Measurements from ENCODE around the gene ADGRB2.
A peak's percentile ranks its signal among the peaks of the same experiment; 100 is the strongest.

Gene ADGRB2

GRCh38 chr1:31725777-31726535 lies 38.2 kb downstream of the ADGRB2 start:
- WGBS, 2 donors (ENCODE audit: extremely low coverage in 2 of 2, insufficient read length in 2 of 2, insufficient replicate concordance in 1 of 2) = no CpG with 5 or more reads among the region's 12 CpGs
- Histone ChIP-seq H4K91ac (ENCODE audit: low read depth, low read length, poor library complexity) (no peak overlapping the region), H3K9ac (ENCODE audit: low read depth, low read length, poor library complexity) (peak overlapping the region; percentile 50), H2BK120ac (ENCODE audit: low read depth, low read length) (no peak overlapping the region), H2BK5ac (ENCODE audit: low read length) (no peak overlapping the region), H2AK5ac (ENCODE audit: low read depth, low read length) (no peak overlapping the region), H3K14ac (ENCODE audit: low read length) (no peak overlapping the region), H3K27me3 (ENCODE audit: control insufficient read depth in 3 of 3, insufficient read depth in 3 of 3, low read depth in 1 of 3, low read length in 3 of 3) (no peaks in the 10 kb centered on the region), H3K36me3 (replicated peaks in 1 of 2; ENCODE audit: control insufficient read depth in 2 of 2, insufficient read depth in 2 of 2, low read length in 2 of 2) (peaks cover 0 to 6% of the 10 kb centered on the region in 2 donors), H3K4ac (ENCODE audit: low read length) (no peak overlapping the region), H3K4me3 (ENCODE audit: low read length in 2 of 2) (no peak overlapping the region), H3K18ac (ENCODE audit: low read length) (no peak overlapping the region), H3K23ac (ENCODE audit: low read depth, low read length, poor library complexity) (no peak overlapping the region), H4K8ac (ENCODE audit: low read depth, low read length) (no peak overlapping the region), H2BK15ac (ENCODE audit: low read length) (no peak overlapping the region), H3K79me1 (ENCODE audit: low read depth, low read length) (no peaks in the 10 kb centered on the region), H3K4me2 (ENCODE audit: insufficient read depth, low read length, poor library complexity, severe bottlenecking) (no peak overlapping the region), H2BK12ac (ENCODE audit: low read length) (no peak overlapping the region), H2AFZ (ENCODE audit: low read length) (no peak overlapping the region), H3K9me3 (replicated peaks in 1 of 2; ENCODE audit: control insufficient read depth in 2 of 2, insufficient read depth in 1 of 2, low read depth in 1 of 2, low read length in 2 of 2) (no peaks in the 10 kb centered on the region), H3K4me1 (ENCODE audit: control insufficient read depth in 2 of 2, insufficient read depth in 1 of 2, low read depth in 1 of 2, low read length in 2 of 2) (peaks cover 0 to 4% of the 10 kb centered on the region in 2 donors), H3K27ac (replicated peaks; ENCODE audit: low read length) (no peak overlapping the region)
- DNase-seq (ENCODE audit: low spot score) = no peak

- no peak overlapping the region for H2AK5ac ChIP-seq (ENCODE audit: low read depth, low read length)
- no peaks in the 10 kb centered on the region for H3K9me3 ChIP-seq (replicated peaks in 1 of 2; ENCODE audit: control insufficient read depth in 2 of 2, insufficient read depth in 1 of 2, low read depth in 1 of 2, low read length in 2 of 2)
- no peak for DNase-seq (ENCODE audit: low spot score)
- no peaks in the 10 kb centered on the region for H3K79me1 ChIP-seq (ENCODE audit: low read depth, low read length)
- H3K14ac ChIP-seq (ENCODE audit: low read length) = no peak overlapping the region
- WGBS, 2 donors (ENCODE audit: extremely low coverage in 2 of 2, insufficient read length in 2 of 2, insufficient replicate concordance in 1 of 2) = no CpG with 5 or more reads among the region's 10 CpGs
- no peak overlapping the region for H3K27ac ChIP-seq (replicated peaks; ENCODE audit: low read length)
- no peak overlapping the region for H3K23ac ChIP-seq (ENCODE audit: low read depth, low read length, poor library complexity)
- no peak overlapping the region for H3K18ac ChIP-seq (ENCODE audit: low read length)
- no peak overlapping the region for H2BK5ac ChIP-seq (ENCODE audit: low read length)
- no peak overlapping the region for H3K4me2 ChIP-seq (ENCODE audit: insufficient read depth, low read length, poor library complexity, severe bottlenecking)
- no peak overlapping the region for H3K4ac ChIP-seq (ENCODE audit: low read length)
- H2BK15ac ChIP-seq (ENCODE audit: low read length) = no peak overlapping the region
- H2AFZ ChIP-seq (ENCODE audit: low read length) = no peak overlapping the region
- no peak overlapping the region for H2BK12ac ChIP-seq (ENCODE audit: low read length)
- no peak overlapping the region for H3K9ac ChIP-seq (ENCODE audit: low read depth, low read length, poor library complexity)
- H4K91ac ChIP-seq (ENCODE audit: low read depth, low read length, poor library complexity) = no peak overlapping the region
- no peak overlapping the region for H2BK120ac ChIP-seq (ENCODE audit: low read depth, low read length)
- H3K36me3 ChIP-seq (replicated peaks in 1 of 2; ENCODE audit: control insufficient read depth in 2 of 2, insufficient read depth in 2 of 2, low read length in 2 of 2) = peaks cover 0 to 3% of the 10 kb centered on the region in 2 donors
- H3K4me1 ChIP-seq (ENCODE audit: control insufficient read depth in 2 of 2, insufficient read depth in 1 of 2, low read depth in 1 of 2, low read length in 2 of 2) = peaks cover 0 to 4% of the 10 kb centered on the region in 2 donors
- H3K27me3 ChIP-seq (ENCODE audit: control insufficient read depth in 3 of 3, insufficient read depth in 3 of 3, low read depth in 1 of 3, low read length in 3 of 3) = peaks cover 0 to 3% (median 0%) of the 10 kb centered on the region in 3 experiments
- H4K8ac ChIP-seq (ENCODE audit: low read depth, low read length) = no peak overlapping the region
- no peak overlapping the region for H3K4me3 ChIP-seq (ENCODE audit: low read length in 2 of 2)
These were observed 39.0 kb downstream of the ADGRB2 start for GRCh38 chr1:31725134-31725533.

DNA sequence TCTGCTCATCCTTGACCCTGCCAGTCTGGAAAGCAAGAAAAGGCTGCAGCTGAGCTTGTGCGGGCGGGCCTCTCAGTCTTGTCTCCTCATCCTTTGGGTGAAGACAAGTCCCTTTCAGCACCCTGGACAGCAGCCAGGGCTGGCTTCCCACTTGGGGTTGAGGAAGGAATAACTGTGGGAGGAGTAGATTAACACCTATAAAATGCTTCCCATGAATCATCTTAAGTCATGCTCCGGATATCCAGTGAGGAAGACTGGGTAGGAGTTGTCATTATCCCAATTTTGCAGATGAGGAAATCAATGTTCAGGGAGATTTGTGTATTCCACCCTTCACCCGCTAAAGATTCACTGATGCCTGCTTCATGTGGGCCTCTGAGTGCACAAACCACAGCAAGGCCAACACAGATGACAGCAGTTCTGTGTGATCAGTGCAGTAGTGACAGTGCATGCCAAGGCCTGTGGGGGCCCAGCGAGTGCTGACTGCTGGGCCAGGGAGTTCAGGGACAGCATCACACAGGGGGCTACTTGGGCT lies 40.2 kb downstream of the ADGRB2 start:
- Histone ChIP-seq H3K27ac (replicated peaks; ENCODE audit: low read length) (no peak overlapping the region), H3K4me2 (ENCODE audit: insufficient read depth, low read length, poor library complexity, severe bottlenecking) (no peak overlapping the region), H3K14ac (ENCODE audit: low read length) (no peak overlapping the region)

DNA sequence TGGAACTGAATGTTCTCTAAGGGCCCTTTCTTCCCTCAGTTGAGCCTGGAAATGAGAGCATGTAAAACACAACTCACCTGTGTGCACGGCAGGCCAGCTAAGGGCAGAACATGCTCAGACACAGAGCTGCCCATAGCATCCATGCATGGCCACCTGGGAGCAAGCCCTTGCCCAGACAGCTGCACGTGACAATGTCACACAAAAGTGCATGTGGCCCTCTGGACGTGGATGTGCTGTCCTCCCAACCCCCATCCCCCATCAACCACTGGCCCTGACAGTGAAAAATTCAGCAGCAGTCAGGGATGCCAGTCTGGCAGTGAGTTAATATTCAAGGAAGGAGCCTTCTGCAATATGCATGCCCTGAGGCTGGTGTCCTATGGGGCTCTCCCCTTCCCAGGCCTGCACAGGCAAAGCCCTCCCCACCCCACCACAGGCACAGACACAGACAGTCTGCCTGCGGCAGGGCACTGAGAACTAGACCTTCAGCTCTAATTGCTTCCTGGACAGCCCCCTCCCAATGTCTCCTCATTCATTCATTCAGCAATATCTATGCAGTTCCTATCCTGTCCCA lies 45.7 kb downstream of the ADGRB2 start:
- Histone ChIP-seq H3K4me2 (ENCODE audit: insufficient read depth, low read length, poor library complexity, severe bottlenecking) (no peak overlapping the region), H3K9me3 (replicated peaks in 1 of 2; ENCODE audit: control insufficient read depth in 2 of 2, insufficient read depth in 1 of 2, low read depth in 1 of 2, low read length in 2 of 2) (no peaks in the 10 kb centered on the region), H4K91ac (ENCODE audit: low read depth, low read length, poor library complexity) (no peak overlapping the region), H3K4ac (ENCODE audit: low read length) (no peak overlapping the region), H3K27me3 (ENCODE audit: control insufficient read depth in 3 of 3, insufficient read depth in 3 of 3, low read depth in 1 of 3, low read length in 3 of 3) (peaks cover 0 to 47% (median 0%) of the 10 kb centered on the region in 3 experiments), H2BK5ac (ENCODE audit: low read length) (no peak overlapping the region), H3K4me1 (ENCODE audit: control insufficient read depth in 2 of 2, insufficient read depth in 1 of 2, low read depth in 1 of 2, low read length in 2 of 2) (peaks cover 3 to 7% of the 10 kb centered on the region in 2 donors), H2BK15ac (ENCODE audit: low read length) (no peak overlapping the region), H4K8ac (ENCODE audit: low read depth, low read length) (no peak overlapping the region), H2AK5ac (ENCODE audit: low read depth, low read length) (no peak overlapping the region), H3K14ac (ENCODE audit: low read length) (no peak overlapping the region), H2AFZ (ENCODE audit: low read length) (no peak overlapping the region), H3K4me3 (ENCODE audit: low read length in 2 of 2) (peak overlapping the region in 1 of 2 donors; percentile 8), H3K18ac (ENCODE audit: low read length) (no peak overlapping the region), H3K27ac (replicated peaks; ENCODE audit: low read length) (no peak overlapping the region), H3K36me3 (replicated peaks in 1 of 2; ENCODE audit: control insufficient read depth in 2 of 2, insufficient read depth in 2 of 2, low read length in 2 of 2) (no peaks in the 10 kb centered on the region), H3K9ac (ENCODE audit: low read depth, low read length, poor library complexity) (no peak overlapping the region), H2BK12ac (ENCODE audit: low read length) (no peak overlapping the region), H3K23ac (ENCODE audit: low read depth, low read length, poor library complexity) (no peak overlapping the region), H2BK120ac (ENCODE audit: low read depth, low read length) (no peak overlapping the region), H3K79me1 (ENCODE audit: low read depth, low read length) (no peaks in the 10 kb centered on the region)
- no CpG with 5 or more reads among the region's 4 CpGs for WGBS, 2 donors (ENCODE audit: extremely low coverage in 2 of 2, insufficient read length in 2 of 2, insufficient replicate concordance in 1 of 2)
- no peak for DNase-seq (ENCODE audit: low spot score)

More for the DNA sequence above, 40.2 kb downstream of the ADGRB2 start:
- H4K8ac ChIP-seq (ENCODE audit: low read depth, low read length) = no peak overlapping the region
- H2BK5ac ChIP-seq (ENCODE audit: low read length) = no peak overlapping the region
- peak; percentile 86 for DNase-seq (ENCODE audit: low spot score)
- H4K91ac ChIP-seq (ENCODE audit: low read depth, low read length, poor library complexity) = no peak overlapping the region
- H2BK12ac ChIP-seq (ENCODE audit: low read length) = no peak overlapping the region
- no peak overlapping the region for H2BK15ac ChIP-seq (ENCODE audit: low read length)
- WGBS, 2 donors (ENCODE audit: extremely low coverage in 2 of 2, insufficient read length in 2 of 2, insufficient replicate concordance in 1 of 2) = no CpG with 5 or more reads among the region's 5 CpGs
- no peaks in the 10 kb centered on the region for H3K9me3 ChIP-seq (replicated peaks in 1 of 2; ENCODE audit: control insufficient read depth in 2 of 2, insufficient read depth in 1 of 2, low read depth in 1 of 2, low read length in 2 of 2)
- no peak overlapping the region for H2BK120ac ChIP-seq (ENCODE audit: low read depth, low read length)
- H2AK5ac ChIP-seq (ENCODE audit: low read depth, low read length) = no peak overlapping the region
- H3K36me3 ChIP-seq (replicated peaks in 1 of 2; ENCODE audit: control insufficient read depth in 2 of 2, insufficient read depth in 2 of 2, low read length in 2 of 2) = no peaks in the 10 kb centered on the region
- no peak overlapping the region for H3K18ac ChIP-seq (ENCODE audit: low read length)
- no peak overlapping the region for H3K4ac ChIP-seq (ENCODE audit: low read length)
- H3K4me3 ChIP-seq (ENCODE audit: low read length in 2 of 2) = no peak overlapping the region
- no peak overlapping the region for H3K9ac ChIP-seq (ENCODE audit: low read depth, low read length, poor library complexity)
- peaks cover 0 to 3% (median 0%) of the 10 kb centered on the region in 3 experiments for H3K27me3 ChIP-seq (ENCODE audit: control insufficient read depth in 3 of 3, insufficient read depth in 3 of 3, low read depth in 1 of 3, low read length in 3 of 3)
- no peak overlapping the region for H3K23ac ChIP-seq (ENCODE audit: low read depth, low read length, poor library complexity)
- peaks cover 0 to 4% of the 10 kb centered on the region in 2 donors for H3K4me1 ChIP-seq (ENCODE audit: control insufficient read depth in 2 of 2, insufficient read depth in 1 of 2, low read depth in 1 of 2, low read length in 2 of 2)
- H3K79me1 ChIP-seq (ENCODE audit: low read depth, low read length) = no peaks in the 10 kb centered on the region
- no peak overlapping the region for H2AFZ ChIP-seq (ENCODE audit: low read length)

Data from neuronal stem cell (in vitro differentiated cells).